GM18507 (cell line): ENCODE results near the gene MCF2L2.
"Not testable (repeated sequence)": the region's sequence is repeated elsewhere in the genome, so short reads cannot be mapped to it uniquely, and the experiment has no call there.

Source experiments
- DNase-seq: peaks from one replicate; pipeline ENCODE4 v3.0.0; 2011; ENCODE audit warnings: low read depth; ENCODE audit not compliant: insufficient read length; ENCODE audit errors: extremely low spot score
- FAIRE-seq: peaks from 2 replicates; lab custom pipeline; 2011; peaks lifted over from hg19 to GRCh38; lab: Jason Lieb, UNC

Gene MCF2L2

DNA sequence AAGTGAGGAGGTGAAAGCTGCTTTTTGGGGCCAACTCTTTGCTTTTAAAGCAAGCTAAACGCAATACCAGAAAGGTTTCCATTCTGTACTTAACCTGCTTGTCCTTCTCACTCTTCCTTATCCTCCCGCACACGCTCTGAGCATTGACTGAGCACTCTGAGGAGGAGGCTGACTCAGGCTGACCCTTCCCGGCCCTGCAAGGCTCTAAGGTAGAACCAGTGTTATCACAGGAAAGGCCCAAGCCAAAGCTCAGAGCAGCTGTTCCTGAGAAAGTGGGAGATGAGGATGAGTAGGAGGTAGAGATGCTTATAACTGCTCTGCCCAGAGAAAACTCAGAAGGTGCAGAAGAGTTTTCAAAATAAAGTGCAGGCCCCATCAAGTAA is 173.1 kb downstream of the MCF2L2 start:
- FAIRE-seq (no peak), DNase-seq (no peak)

DNA sequence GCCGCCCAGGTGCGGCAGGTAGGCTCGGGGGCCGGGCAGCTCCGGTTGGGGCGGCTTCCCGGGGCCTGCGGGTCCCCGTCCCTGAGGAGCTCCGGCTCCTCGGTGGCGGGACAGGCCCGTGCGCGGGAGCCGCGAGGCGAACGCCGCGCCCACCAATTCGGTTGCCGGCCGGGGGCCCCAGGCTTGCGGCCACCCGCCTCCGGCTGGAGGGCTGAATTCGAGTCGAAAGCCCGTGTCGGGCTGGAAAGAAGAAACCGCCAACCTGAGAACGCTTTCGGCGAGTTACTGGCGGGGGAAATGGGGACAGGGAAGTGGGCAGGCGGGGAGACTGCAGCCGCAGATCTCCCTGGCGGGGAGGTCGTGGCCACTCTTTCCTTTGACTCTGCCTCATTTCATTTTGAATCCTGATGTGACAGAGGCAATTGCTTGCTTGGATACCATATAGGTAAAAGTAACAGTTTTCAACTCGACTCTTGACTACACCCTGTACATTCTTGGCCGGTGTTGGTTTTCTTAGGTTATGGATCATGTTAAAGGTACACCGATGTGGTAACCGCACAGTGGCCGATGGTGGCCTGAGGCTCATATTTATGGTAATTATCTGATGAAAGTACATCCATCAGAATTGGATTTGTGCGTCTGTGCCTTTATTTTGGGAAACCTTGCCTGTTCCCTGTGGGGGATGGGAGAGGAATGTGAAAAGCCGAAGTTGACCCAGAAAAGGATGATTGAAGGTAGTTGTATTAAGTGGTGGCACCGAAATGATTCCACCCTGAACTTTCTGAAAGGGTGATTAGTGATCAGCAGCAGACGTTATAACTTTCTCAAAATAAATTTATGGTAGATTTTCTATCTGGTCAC is 173.7 kb downstream of the MCF2L2 start:
- no peak for DNase-seq
- FAIRE-seq: no peak

DNA sequence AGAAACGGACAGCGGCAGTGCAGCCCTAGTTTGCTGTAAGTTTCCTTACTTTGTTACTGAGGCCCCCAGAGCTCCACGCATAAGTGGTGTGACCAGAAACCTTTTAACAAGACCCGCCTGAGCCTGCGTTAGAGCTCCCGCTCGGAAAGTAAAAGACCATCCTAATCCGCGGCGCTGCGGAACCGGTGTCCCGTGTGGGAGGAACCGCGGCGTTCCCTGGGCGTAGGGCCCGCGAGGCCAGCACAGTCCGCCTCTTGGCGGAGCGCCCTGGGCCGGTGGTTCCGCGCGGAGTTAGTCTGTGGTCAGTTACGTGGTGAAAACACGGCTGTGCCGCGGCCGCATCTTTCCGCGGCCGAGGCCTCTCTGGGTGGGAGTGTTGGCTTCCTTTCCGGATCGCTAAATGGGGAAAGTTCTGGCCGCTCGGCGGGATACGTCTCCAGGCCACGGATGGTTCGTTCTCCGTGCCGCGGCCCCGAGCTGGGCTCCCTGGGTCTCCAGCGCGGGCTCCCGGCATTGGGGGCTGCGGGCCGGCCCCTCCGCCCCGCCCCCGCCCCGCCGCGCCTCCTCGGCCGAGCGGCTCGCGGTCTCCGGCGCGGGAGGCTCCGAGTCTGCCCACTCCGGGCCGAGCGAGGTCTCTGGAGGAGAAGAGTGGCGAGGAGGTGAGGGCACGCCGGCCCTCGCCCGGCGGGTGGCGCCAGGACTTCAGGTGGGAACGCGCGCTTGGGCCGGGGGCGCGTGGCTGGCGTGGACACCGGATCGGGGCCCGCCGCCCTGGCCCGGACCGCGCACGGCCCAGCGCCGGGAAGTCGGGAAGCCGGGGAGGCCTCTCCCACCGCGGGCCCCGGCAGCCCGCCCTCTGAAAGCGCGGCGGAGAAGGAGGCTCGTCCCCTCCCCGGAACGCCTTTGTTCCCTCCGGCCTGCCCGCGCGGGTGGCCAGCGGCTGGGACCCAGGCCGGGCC is 174.6 kb downstream of the MCF2L2 start:
- FAIRE-seq: no peak

DNA sequence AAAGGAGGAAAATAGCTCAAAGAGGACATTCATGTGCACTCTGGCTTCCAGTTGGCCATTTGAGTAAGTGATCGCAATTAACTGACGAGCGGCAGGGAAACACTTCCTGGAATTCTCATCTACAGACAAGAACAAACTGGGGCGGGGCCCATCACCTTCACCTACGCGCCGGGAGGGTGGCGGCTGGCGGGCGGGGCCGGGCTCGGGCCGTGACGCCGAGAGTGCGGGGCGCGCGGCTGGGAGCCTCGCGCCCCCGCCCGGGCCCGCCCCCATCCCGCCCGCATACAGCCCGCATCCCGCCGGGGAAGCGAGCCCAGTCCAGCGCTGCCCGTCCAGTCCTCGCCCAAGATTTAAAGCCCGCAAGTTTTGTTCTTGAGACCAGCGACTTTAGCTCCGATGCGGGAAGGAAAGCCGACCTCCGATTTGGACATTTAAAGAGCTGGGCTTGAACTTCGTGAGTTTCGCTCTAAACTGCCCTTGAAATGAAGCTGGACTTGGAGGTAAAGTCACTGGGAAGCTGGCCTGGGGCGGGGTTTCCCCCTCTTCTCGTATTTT is 175.4 kb downstream of the MCF2L2 start, which contains the start of gene B3GNT5:
Gene B3GNT5, plus strand, starts transcription at position 281 of the 555 bp plus-strand sequence. CDS start 16,546 bp downstream, outside the sequence.
- FAIRE-seq: no peak
- no peak for DNase-seq

More for the DNA sequence above, 174.6 kb downstream of the MCF2L2 start:
- no peak for DNase-seq

DNA sequence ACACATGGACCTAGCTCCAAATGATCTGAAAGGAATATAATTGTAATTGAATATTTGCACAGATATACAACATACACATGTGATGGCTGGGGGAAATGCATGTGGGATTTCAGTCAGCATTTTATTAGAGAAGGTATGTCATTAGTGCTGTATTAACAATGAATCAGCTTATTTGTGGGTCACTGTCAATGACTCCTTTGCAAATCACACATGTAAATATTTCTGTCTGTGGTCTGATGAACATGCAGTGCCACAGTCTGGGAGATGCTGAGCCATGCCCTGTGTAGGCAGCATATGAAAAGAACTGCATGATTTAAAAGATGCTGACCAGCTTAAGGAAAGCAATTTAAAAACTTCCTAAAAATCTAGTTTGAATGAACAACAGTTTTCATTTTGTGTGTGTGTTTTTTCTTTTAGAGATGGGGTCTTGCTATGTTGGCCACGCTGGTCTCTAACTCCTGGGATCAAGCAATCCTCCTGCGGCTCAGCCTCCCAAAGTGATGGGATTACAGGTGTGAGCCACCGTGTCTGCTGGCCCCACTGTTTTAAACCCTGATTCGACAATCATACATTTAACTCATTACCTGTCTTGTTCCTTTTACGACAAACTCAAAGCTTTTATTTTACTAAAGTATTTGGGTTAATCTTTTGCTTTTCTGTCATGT is 176.2 kb downstream of the MCF2L2 start:
- no peak for FAIRE-seq
- no peak for DNase-seq

DNA sequence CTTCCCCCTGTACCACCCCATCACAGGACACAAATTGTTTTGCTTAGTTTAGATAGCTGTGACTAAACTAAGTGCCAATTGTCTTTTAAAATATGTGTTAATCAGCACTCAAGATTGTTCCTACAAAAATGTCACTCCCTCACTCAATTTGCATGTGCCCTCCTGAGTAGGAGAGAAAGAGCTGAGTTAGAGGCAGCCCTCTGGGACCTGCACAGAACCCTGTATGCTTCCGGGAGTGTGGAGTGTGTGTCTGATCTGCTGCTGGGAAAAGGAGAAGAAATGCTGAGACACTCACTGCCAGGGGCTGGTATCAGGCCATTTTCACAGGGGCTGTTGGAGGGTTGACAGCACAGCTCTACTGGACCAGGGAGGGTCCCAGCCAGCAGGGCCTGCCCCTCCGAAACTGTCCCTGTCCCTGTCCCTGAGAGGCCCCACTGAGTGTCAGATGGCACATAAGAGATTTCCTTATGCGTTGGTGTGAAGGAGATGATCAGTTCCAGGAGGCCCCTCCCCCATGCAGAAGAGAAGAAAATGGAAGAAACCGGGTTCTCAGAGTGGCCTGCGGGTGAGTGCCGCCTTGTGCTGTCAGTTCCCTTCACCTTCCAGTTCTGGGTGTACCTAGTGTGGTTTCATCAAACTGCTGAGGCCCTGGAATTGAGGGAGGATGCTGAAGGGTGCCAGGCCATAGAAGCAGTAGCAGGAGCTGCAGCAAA is 179.3 kb downstream of the MCF2L2 start:
- no peak for FAIRE-seq
- DNase-seq: no peak

DNA sequence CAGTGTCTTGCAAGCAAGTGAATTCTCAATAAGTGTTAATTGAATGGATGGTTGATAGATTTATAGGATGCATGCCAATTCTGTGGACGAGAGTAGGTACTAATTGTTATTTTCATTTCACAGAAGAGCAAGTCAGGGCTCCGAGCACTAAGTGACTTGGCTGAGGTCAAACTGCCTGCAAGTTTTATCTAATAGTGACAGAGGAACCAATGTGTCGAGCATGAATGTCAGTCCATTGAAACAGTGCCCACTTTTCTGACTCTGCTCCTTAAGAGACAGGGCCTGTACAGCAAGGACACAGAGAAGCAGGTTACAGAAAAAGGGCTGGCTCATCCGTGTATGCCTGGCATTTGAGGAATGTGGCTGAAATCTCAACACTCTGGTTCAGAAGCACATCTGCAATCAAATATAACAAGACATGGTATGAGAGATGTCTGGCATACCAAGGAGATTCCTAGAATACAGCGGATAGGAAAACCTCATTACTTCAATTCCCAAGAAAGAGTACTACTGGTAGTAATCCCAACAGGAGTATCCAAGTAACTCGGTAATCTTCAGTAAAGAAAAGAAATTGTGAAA is 181.3 kb downstream of the MCF2L2 start:
- FAIRE-seq: no peak
- no peak for DNase-seq

DNA sequence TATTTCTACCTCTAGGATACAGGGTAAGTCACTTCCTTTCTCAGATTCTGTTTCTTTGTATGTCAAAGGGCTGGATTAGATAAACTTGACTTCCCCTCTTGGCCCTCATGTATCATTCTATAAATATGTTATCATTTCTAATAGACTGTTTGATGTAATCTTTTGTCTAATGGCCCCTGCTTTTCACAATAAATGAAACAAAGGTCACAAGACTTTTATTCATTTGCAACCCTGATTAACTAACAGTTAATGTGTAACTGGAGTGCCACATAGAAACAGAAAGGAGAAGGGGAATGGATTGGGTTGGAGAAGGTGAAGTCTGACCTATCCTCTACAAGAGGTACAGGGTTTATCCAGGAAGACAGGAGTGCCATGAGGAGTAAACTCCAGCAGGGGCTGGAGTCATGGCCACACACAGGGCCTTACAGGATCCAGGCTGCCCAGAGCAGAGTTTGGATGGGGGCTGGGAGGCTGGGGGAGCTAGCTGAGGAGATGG is 183.4 kb downstream of the MCF2L2 start:
- DNase-seq (no peak), FAIRE-seq (no peak)

DNA sequence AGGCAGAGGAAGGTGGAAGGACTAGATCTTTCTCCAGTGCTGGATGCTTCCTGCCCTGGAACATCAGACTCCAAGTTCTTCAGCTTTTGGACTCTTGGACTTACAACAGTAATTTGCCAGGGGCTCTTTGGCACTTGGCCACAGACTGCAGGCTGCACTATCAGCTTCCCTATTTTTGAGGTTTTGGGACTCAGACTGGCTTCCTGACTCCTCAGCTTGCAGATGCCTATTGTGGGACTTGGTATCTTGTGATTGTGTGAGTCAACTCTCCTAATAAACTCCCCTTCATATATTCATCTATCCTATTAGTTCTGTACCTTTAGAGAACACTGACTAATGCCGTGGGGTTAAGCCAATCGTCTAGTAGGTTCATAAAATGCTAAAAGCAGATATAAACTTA is 184.2 kb downstream of the MCF2L2 start:
- FAIRE-seq (no peak), DNase-seq (no peak)

DNA sequence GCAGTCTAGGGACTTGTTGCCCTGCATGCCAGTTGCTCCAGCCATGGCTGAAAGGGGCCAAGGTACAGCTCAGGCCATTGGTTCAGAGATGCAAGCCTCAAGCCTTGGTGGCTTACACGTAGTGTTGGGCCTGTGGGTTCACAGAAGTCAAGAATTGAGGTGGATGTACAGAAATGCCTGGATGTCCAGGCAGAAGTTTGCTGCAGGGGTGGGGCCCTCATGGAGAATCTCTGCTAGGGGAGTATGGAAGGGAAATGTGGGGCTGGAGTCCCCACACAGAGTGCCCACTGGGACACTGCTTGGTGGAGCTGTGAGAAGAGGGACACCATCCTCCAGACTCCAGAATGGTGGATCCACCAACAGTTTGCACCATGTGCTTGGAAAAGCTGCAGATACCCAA is 186.0 kb downstream of the MCF2L2 start:
- FAIRE-seq (no peak), DNase-seq (no peak)

DNA sequence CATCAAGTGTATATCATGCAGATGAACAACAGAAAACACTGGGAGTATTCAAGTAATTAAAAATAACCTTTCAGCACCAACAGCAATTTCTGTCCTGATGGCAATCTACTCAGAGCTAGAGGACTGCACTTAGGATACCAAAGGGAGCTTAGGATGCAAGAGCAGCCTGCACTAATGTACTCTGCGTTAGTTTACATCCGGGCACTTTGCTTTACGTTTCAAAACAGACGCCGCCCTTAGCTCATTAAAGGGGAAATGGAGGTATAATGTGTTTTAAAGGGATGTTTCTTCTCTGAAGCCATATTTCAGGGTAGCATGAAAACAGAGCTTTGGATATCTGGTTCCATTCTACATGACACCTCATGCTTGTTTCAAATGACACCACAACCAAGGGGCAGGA is 189.4 kb downstream of the MCF2L2 start:
- FAIRE-seq (no peak), DNase-seq (no peak)

DNA sequence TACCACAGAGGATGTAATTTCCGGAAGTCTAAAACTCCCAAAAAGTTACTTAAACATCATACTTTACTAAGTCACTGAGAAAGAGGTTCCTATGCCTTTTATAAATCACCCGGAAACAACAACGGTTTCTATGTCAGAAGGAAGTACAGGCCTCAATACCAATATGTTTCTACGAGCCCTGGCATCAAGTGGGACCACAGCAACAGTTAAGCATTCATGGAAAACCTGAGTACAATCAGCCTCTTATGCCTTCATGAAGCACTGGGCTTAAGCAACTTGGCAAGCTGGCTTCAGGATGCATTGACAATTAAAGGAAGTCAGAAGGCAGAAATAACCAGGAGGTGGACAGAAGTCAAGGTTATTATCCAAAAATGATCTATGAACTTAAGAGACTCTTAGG is 194.5 kb downstream of the MCF2L2 start:
- FAIRE-seq (no peak), DNase-seq (no peak)

DNA sequence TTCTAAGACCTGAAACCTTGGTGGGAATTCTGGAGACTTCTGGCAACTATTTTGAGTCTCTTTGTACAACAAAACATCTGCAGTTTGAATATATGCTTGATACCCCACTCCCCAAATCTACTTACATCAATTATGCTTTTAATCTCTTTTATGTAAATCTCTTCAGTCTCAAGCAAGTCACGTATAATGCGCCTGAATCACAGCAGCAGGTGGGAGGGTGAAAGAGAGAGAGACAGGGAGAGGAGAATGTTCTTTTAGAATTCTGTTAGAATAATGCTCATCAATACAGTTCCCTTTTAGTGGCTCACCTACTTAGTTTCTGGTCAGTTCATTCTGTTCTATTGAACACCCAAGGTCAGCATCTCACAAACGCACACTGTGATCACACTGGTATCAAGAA is 197.6 kb downstream of the MCF2L2 start:
- no peak for FAIRE-seq
- DNase-seq: no peak

DNA sequence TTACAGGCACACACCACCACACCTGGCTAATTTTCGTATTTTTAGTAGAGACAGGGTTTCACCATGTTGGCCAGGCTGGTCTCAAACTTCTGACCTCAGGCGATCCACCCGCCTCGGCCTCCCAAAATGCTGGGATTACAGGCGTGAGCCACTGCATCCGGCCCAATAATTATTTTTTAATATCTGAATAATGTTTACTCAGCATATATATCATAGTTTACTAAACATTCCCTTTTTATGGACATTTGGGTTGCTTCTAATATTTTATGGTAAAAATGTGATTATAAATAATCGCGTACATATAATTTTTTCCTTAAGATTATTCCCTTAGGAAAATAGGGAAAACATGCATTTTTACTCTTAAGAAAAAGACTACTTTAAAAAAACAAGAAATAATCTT is 198.2 kb downstream of the MCF2L2 start:
- not testable (repeated sequence) for FAIRE-seq, DNase-seq

DNA sequence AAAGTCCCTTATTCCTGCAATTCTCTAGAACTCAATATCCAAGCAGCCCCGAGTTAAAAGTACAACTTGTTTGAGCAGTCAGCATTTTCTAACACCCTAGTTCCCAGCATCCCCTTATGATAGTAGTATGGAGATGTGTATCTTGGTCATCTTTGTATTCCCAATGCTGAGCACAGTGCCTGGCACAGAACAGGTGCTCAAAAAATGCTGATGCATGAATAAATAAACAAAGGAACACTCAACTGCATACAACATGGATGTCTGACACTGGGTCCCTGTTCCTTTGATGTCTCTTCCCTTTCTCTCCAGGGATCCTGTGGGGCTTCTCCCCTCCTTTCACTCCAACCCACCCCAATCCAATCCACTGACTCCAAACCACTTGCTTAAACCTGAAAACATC is 199.2 kb downstream of the MCF2L2 start:
- FAIRE-seq (no peak), DNase-seq (no peak)

DNA sequence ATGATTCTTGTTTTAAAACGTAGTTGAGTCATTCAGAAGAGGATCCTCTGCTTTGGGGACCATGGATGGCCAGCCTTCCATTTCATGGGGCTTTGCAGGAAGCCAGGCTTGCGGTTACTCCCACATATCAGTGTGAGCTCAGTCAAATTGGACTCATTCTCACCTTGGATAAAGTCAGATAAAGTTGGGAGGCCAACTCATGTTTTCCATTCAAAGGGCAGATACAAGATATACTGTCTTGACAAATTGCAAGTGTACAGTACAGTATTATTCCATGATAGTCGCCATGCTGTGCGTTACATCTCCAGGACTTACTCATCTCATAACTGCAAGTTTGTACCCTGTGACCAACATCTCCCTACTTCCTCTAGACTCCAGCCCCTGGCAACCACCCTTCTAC is 200.8 kb downstream of the MCF2L2 start:
- FAIRE-seq (no peak), DNase-seq (no peak)

DNA sequence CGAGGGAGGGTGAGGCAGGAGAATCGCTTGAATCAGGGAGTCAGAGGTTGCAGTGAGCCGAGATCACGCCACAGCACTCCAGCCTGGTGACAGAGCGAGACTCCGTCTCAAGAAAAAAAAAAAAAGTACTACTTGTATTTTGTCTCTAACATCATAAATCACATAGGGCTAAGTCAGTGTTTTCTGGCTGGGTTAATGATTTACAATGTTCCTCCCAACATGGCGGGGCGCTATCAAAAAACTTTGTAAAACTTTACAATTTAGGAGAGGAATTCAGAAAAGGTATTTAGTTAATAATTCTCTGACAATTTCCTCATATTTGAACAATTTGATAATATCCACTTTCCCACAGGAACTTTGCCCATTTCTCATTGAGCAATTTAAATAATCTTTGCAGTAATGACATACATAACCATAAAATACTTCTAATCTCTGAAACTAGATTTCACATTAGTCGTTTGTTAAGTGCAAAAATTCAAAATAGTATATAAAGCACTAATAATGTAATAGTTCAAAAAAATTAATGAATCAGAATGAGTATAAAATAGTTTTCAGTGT is 202.0 kb downstream of the MCF2L2 start:
- DNase-seq: no peak
- FAIRE-seq: no peak
